Subcutaneous preadipocyte (primary cell): Measurements from ENCODE around the gene DCAF16. TPM values are rescaled to one million over a fixed set of nuclear protein-coding genes. Genes with fewer than 3 reads are reported as not detected.

Experiments used
- total RNA-seq: library from RNA; depleted of rRNA; stranded (reverse); fragments of >200 nt; gene quantifications from 2 replicates; pipeline ENCODE4 v1.2.3, GENCODE V29; 2012

DCAF16 gene
- 23.5 and 26.8 TPM in 2 replicates for total RNA-seq

DNA sequence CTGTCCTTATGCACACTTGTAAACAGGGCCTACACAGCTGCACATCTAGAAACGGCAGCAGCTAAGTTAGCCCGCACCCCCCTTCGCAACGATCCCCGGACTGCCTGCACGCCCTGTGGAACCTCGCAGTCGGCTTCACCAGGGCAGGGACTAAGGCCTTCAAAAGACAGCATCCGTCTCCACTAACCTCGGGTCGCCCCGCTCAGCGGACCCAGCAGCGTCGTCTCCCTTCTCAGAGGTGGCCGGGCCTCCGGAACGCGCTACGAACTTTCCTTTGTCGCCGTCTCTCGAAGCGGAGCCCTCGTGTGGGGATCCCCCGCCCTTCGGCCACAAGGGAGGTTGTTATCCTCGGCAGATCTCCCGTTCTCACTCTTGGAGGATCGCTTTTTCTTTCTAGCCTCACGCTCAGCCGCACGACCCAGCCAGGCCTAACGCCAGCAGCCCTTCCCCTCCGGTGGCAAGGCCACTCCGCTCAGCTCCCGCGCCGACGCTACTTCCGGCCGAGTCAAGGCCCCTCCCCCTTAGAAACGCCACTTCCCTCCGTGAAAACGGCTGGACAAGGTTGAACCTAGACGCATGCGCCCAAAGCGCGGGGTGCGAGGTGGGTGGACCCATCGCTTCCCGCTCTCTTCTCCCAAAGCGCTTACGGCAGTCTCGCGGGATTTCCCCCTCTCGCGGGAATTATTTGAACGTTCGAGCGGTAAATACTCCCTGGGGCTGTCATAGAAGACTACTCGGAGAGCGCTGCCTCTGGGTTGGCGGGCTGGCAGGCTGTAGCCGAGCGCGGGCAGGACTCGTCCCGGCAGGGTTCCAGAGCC lies at the start of gene DCAF16, which contains the start of gene NCAPG:
Gene DCAF16, minus strand, starts transcription at position 498 of the 818 bp plus-strand sequence. CDS start 6,616 bp downstream, outside the sequence.
Gene NCAPG, plus strand, starts transcription at position 720 of the 818 bp plus-strand sequence. CDS start 99 bp downstream, outside the sequence.

DNA sequence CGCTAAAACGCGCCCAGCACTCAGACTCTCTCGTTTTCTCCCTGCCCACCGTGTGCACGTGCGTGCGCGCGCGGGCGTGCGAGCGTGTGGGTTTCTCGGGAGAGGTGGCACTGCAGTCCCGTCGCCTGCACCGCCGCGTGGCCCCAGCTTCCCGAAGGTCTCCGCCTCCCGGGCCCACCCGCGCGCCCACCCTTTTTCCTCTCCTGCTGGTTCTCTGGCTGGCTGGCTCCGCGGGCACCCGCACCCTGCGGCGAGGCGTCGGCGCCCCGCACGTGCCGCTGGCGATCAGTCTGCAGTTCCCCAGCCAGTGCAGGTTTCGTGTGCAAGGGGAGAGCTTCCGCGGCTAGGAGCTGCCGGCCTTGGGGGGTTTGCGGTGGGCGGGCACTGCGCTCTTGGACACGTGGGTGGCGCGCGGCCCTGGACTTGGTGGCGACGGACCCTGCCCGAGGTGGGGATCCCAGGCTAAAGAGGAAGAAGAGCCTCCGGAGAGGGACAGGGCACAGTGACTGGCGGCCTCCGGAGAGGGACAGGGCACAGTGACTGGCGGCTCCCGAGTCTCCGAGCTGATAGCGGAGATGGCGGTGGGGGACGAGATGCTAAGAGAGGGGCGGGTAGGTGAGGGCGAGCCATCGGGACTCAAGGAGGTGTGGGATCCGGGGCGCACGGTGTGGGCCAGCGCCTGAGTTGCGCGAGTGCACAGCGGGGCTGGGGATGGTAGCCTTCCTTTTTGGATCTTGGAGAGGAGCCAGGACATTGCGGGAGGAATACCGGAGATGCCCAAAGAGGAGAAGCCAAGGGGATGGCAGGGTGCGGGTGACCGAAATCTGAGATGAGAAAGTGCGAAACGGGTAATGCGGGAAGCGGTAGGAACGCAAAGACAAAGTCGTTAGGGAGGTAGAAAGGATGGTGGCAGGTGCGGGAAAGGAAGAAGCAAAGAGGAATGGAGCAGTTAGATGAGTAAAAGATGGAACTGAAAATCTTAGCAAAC lies 29.0 kb downstream of the DCAF16 start, which contains the start of gene FAM184B:
Gene FAM184B, minus strand, starts transcription at position 322 of the 988 bp plus-strand sequence. CDS start 322 bp downstream, outside the sequence.

Other genes starting within 250 kb of the DCAF16 start
- gene LAP3, start 233.6 kb downstream of the DCAF16 start, total RNA-seq, result 114 and 124 TPM in 2 replicates
- 8.1 and 10.9 TPM in 2 replicates for gene MED28, start 196.1 kb downstream of the DCAF16 start, total RNA-seq
- under 0.01 TPM in 1 of 2 replicates, not detected in the other for gene FAM184B, start 29.1 kb downstream of the DCAF16 start, total RNA-seq
- gene NCAPG, start 222 bp upstream of the DCAF16 start, total RNA-seq, result 35.6 and 51.6 TPM in 2 replicates
- gene LCORL, start 211.0 kb upstream of the DCAF16 start, total RNA-seq, result 13.6 and 19.9 TPM in 2 replicates